GM21825 (cell line): ENCODE measurements around the gene LIM2.
A peak's percentile ranks its signal among the peaks of the same experiment; 100 is the strongest.

Experiments used
- ATAC-seq: cut with Tn5 transposase; IDR thresholded peaks from one replicate; pipeline ENCODE4 v1.9.1; 2021; ENCODE audit warnings: mild to moderate bottlenecking, moderate library complexity; ENCODE audit not compliant: unreplicated experiment

The LIM2 gene

DNA sequence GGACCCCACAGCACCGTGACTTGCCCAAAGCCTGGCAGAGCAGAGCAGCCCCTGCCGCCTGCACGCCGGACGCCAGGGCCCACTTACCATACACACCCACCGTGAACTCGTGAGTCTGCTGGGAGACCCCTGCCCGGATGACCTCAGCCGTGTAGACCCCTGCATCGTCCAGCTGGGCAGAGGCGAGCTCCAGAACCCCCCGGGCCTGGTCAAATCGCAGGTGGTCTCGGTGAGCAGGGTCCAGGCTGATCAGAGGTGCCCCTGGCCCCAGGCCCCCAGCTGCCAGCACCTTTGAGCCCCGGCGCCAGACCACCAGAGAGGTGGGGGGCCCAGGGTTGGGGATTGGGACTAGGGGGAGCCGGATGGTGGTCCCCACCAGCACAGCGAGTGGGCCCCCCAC is 46.7 kb downstream of the LIM2 start:
- no peak for ATAC-seq

DNA sequence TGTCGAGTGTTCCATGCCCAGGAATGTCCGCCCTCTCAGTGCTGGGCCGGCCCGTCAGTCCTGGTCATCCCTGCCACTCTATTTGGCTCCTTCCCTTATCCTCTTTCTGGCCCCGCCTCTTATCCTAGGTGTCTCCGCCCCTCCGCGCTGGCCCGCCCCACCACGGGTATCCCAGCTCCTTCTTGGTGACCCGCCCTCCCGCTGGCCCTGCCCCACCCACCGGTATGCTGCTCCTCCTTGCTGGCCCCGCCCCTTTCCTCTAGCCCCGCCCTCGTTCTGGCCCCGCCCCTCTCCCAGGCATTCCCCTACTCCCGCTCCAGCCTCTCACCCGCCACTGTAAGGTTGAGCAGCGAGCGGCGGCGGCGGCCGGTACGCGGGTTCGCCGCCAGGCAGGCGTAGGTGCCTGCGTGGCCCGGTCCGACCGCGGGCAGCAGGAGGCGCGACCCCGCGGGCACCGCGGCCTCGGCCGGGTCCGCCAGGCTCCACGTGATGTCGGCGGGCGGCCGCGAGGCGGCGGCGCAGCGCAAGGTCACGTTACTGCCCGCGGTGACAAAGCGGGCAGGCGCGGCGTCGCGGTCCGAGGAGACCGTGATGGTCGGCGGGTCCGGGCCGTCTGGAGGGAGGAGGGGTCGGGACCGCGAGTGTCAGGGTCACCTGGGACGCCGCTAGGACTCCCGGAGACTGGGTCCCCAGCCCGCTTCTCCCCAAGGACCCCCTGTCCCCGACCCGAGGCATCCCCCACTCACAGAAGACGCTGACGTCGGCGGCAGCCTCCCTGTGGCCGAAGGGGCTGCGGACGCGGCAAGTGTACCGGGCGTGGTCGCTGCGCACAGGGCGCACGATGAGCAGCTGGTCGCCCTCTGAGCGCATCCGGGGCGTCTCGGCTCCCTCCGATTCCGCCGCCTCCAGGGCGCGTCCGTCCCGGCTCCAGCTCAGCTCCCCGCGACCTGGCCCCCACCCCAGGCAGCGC is 47.8 kb downstream of the LIM2 start:
- peak; percentile 55 for ATAC-seq

- ATAC-seq, result no peak
Measured at GRCh38 chr19:51339313-51339686, 48.5 kb downstream of the LIM2 start.

DNA sequence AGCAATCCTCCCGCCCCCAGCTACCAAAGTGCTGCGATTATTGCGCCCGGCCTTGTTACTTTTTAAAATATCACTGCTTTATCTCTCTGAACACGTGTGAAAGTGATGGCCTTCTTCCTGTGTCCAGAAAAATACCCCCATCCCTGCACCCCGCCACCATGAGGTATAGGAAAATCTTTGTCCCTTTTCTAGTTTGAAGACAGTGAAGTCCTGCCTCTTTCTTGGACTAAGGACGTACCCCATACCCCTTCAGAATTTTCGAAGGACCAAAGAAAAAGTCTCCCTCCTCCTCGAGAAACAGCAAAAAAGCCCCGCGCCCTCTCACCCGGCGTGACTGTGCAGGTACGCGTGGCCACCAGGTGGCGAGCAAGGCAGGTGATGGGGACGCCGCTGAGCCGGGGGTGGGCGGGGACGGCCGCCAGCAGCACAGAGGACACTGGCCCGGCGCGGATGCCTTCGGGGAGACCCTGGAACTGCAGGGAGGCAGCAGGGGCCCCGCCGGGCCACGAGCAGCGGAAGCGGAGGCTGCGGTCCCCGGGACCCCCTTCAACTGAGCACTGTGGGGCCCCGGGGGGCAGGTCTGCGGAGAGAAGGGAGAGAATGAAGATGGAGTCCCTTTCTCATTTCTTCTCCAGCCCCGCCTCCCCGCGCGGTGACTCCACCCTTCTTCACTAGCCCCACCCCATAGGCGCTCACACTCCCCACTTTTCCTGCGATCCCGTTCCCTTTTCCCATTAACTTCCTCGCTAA is 49.0 kb downstream of the LIM2 start:
- ATAC-seq, result peak; percentile 45

DNA sequence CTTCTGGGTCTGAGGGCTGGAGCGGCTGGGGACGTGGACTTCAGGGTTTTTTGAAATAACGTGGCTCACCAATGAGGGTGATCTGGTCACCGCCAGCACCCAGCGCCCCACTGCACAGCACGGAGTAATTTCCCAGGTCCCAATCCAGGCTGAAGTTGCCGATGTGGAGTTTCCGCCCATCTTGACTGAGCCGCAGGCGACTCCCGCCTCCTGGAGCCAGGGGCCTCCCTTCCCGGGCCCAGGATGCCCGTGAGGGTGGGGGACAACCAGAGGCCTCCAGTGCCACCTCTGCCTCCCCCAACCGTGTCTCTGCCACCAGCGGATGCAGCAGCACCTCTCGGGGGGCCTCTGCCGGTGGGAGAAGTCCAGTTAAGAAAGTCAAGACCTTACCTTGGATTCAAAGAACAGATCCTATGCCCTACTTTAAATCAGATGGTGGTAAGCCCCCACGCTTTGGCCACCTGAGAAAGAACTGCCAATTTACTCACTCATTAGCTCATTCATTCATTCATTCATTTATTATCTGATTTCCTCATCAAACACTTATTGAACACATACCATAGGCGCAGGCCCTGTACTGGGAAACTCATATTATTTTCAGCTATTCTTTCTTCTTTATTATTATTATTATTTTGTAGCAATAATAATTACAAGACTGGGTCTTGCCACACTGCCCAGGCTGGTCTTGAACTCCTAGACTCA is 49.8 kb downstream of the LIM2 start:
- no peak for ATAC-seq

- no peak for ATAC-seq
Measured at GRCh38 chr19:51337141-51337860, 50.5 kb downstream of the LIM2 start.

DNA sequence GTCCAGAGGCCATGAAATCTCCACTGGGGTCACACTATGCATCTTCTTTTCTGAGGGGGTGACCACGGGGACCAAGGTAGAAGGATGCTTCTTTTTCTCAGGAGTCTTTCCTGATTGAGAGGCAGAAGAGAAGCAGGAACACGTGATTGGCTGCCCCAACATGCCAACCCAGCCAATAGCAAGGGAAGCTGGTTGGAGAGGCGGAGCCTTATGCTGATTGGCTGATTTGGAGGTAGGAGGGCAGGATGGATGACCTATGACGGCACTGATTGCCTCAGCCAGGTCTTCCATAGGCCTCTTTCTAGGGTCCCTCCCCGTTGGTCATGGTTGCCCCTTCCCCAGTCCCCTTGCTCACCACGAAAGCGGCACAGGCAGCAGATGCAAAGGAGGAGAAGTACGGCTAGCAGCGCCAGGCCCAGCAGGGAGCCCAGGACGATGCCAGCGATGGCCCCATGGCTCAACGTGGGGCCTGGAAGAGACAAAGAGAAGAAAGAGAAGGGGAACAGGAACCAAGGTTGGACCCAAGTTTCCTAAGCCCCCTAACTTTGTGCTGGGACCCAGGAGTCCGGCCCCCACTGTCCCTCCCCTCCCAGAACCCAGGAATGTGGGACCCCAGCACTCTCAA is 53.8 kb downstream of the LIM2 start:
- no peak for ATAC-seq

DNA sequence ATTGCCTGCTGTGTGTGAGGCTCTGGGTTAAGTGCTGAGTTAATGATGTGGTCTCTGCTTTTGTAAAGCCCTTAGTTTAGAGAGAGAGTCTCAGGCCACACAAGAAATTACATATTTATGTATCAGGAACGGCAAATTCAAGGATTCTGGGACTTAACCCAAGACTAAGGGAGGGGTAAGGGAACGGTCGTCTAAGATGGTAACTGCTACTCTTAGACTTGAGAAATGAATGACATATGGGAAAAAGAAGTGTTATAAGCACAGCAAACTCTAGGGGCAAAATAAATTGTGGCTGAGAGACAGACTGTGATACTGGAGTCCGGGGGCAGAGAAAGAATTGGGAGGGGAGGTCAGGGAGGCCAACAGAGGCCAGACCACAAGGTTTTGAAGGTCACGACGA is 56.1 kb downstream of the LIM2 start:
- no peak for ATAC-seq

DNA sequence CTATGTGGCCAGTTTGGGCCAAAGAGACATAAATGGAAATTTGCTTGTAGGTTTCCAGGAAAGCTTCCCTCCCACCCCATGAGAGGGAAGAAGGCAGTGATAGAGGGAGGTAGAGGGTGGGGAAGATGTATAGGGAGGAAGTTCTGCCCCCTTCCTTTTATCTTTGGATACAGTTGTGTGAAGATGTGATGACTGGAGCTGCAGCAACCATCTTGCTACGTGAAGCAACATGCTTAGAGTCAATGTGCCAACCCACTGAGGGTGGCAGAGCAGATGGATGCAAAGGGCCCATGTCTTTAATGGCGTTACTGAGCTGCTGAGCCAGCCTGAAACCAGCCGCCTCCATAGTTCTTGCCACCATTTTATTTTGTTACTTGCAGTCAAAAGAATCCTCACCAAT is 56.6 kb downstream of the LIM2 start:
- ATAC-seq, result no peak

DNA sequence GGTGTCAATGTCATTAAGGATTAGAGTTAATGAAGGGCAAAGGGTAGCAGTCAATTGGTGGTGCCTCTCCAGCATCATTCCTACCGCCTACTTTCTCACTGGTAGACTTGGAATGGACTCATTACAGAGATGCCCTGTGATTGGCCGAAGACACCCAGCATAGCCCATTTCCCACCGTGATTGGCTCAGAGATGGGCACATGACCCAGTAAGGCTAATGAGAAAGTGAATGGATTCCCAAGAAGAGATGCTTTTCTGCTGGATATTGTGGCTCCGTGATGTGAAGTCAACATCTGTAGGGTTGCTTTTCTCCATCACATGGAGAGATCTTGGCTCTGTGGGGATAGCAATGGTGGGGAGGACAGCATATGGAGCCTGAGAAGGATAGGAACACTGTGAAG is 57.4 kb downstream of the LIM2 start:
- no peak for ATAC-seq
